PFSK-1 (cell line): ENCODE data around the gene CC2D2A.

Experiments
- POLR2AphosphoS5 ChIP-seq: IDR thresholded peaks from 2 replicates; pipeline ENCODE4 v1.6.1; 2012; ENCODE audit warnings: low read depth, mild to moderate bottlenecking, control low read depth, low read length, moderate library complexity
- REST ChIP-seq, 2 experiments: IDR thresholded peaks; 2 replicates each; pipeline versions ENCODE4 v1.6.1 to v1.8.0; 2011 to 2012; ENCODE audit warnings: low read depth in 2 of 2, low read length in 2 of 2, control low read depth in 1 of 2, inconsistent platforms in 1 of 2, mild to moderate bottlenecking in 1 of 2, moderate library complexity in 1 of 2; ENCODE audit not compliant: insufficient read depth in 1 of 2
- TAF1 ChIP-seq: IDR thresholded peaks from 2 replicates; pipeline ENCODE4 v1.6.1; 2012; ENCODE audit warnings: low read length, control low read depth, borderline replicate concordance; ENCODE audit not compliant: insufficient read depth

DNA sequence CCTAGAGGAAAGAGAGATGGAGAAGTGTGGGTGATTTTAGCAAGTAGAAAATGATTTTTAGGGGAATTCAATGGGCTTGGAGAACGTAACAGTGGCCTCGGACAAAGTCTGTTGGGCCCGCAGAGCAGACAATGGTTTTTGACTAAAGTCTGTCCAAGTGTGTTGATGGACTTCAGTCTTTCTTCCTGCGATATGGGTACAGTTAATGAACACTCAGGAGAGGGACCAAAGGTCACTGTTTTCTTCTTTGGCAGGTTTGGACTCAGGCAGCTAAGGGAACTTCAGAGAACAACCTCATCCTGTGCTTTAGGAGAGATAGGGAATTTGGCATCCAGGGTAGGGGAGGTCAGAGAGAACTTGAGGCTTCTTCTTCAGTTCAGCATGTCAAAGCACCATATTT lies 38.0 kb downstream of the CC2D2A start:
- TF ChIP-seq TAF1 (no peak), POLR2AphosphoS5 (no peak), REST (IDR thresholded peaks at IDR 0.05; ENCODE audit: insufficient read depth in 1 of 2, low read depth in 2 of 2, low read length in 2 of 2) (no peak)
